Upper lobe of left lung (tissue), 6 donors: ENCODE results near the gene SPTLC2. TPM values are rescaled to one million over a fixed set of nuclear protein-coding genes. Genes with fewer than 3 reads are reported as not detected.

ENCODE experiments used
- ATAC-seq, 2 donors: fragments of 200-7000 bp; cut with Tn5 transposase; one replicate each; pipeline ENCODE4 v1.9.1; 2022; ENCODE audit warnings: mild to moderate bottlenecking in 2 of 2, moderate library complexity in 2 of 2; ENCODE audit not compliant: low FRiP score in 2 of 2
- DNase-seq, 2 donors: peaks; one replicate each; pipeline ENCODE4 v3.0.0-alpha.2; 2019 to 2020
- H3K27ac ChIP-seq, 4 donors: fragments of 200-600 bp; sonication (generic); one replicate each; pipeline ENCODE4 v1.5.1; 2016 to 2019
- H3K27me3 ChIP-seq, 4 donors: fragments of 200-600 bp; sonication (generic); one replicate each; pipeline ENCODE4 v1.5.1; 2017 to 2019
- H3K36me3 ChIP-seq, 4 donors: fragments of 200-600 bp; sonication (generic); one replicate each; pipeline ENCODE4 v1.5.1; 2016 to 2019
- H3K4me1 ChIP-seq, 4 donors: fragments of 200-600 bp; sonication (generic); one replicate each; pipeline ENCODE4 v1.5.1; 2018 to 2019
- H3K4me3 ChIP-seq, 4 donors: fragments of 200-600 bp; sonication (generic); one replicate each; pipeline ENCODE4 v1.5.1; 2017 to 2019; ENCODE audit warnings: mild to moderate bottlenecking in 2 of 4, moderate library complexity in 1 of 4
- H3K9me3 ChIP-seq, 4 donors: fragments of 200-600 bp; sonication (generic); one replicate each; pipeline ENCODE4 v1.5.1; 2018 to 2019
- EP300 ChIP-seq, 4 donors: sonication (generic); formaldehyde crosslinking; IDR thresholded peaks; one replicate each; pipeline ENCODE4 v1.5.1; 2017; ENCODE audit warnings: antibody characterized with exemption in 4 of 4, control low read depth in 2 of 4
- POLR2A ChIP-seq, 4 donors: fragments of 450-650 bp; IDR thresholded peaks; one replicate each; pipeline ENCODE4 v1.5.1; 2016 to 2017; ENCODE audit warnings: antibody characterized with exemption in 4 of 4, mild to moderate bottlenecking in 2 of 4
- POLR2AphosphoS5 ChIP-seq, 2 donors: sonication (generic); formaldehyde crosslinking; IDR thresholded peaks; one replicate each; pipeline ENCODE4 v1.5.1; 2017; ENCODE audit warnings: antibody characterized with exemption in 2 of 2
- WGBS, 2 donors: methylation state at CpG; one replicate each; pipeline ENCODE4 v1.1.5; 2017 to 2018; 5-methylcytosine and 5-hydroxymethylcytosine counted together
- total RNA-seq, 6 donors: library from RNA; depleted of rRNA in 4 of 6; stranded (reverse); fragments of >200 nt in 4 of 6; gene quantifications; one replicate each; pipeline versions ENCODE4 v1.1.0 to v1.2.1, GENCODE V29; 2016 to 2021
- TF ChIP-seq, protein P1 (sequence below), 6 experiments: fragments of 450-650 bp in 4 of 6; fragments of 200-600 bp in 2 of 6; sonication (generic) in 2 of 6; IDR thresholded peaks; one replicate each; pipeline ENCODE4 v1.5.1; 2016 to 2019; ENCODE audit warnings: antibody characterized with exemption in 6 of 6
- donor health status: DM: no; HTN: no; CAD: no; lungs with moderate emphysema.
- donor health status: DM: no; HTN: yes; CAD: no; lungs with severe emphysema.

SPTLC2 gene
- total RNA-seq, 6 donors from 2014 or later: 28.0 to 72.3 (median 37.7) TPM

- Histone ChIP-seq H3K4me3 (no peak overlapping the region), H3K4me1 (peaks cover 4 to 36% (median 12%) of the 10 kb centered on the region in 4 donors), H3K27me3 (no peaks in the 10 kb centered on the region), H3K36me3 (no peaks in the 10 kb centered on the region), H3K27ac (peak overlapping the region in 3 of 4 donors; percentile 7 to 49 (median 42)), H3K9me3 (no peaks in the 10 kb centered on the region)
- WGBS, 2 donors: 53 to 55% methylated on average over 5 of the region's 5 CpGs
- DNase-seq (no peak), ATAC-seq (peak in 1 of 2 donors; percentile 60)
- TF ChIP-seq POLR2A (IDR thresholded peaks at IDR 0.05): no peak
- TF ChIP-seq, protein P1, sequence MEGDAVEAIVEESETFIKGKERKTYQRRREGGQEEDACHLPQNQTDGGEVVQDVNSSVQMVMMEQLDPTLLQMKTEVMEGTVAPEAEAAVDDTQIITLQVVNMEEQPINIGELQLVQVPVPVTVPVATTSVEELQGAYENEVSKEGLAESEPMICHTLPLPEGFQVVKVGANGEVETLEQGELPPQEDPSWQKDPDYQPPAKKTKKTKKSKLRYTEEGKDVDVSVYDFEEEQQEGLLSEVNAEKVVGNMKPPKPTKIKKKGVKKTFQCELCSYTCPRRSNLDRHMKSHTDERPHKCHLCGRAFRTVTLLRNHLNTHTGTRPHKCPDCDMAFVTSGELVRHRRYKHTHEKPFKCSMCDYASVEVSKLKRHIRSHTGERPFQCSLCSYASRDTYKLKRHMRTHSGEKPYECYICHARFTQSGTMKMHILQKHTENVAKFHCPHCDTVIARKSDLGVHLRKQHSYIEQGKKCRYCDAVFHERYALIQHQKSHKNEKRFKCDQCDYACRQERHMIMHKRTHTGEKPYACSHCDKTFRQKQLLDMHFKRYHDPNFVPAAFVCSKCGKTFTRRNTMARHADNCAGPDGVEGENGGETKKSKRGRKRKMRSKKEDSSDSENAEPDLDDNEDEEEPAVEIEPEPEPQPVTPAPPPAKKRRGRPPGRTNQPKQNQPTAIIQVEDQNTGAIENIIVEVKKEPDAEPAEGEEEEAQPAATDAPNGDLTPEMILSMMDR (IDR thresholded peaks at IDR 0.05): no peak
- TF ChIP-seq POLR2AphosphoS5 (IDR thresholded peaks at IDR 0.05): peak; percentile 40 to 77
- peak in 2 of 4 donors; percentile 29 to 45 for TF ChIP-seq EP300 (IDR thresholded peaks at IDR 0.05)
Observed at GRCh38 chr14:77657280-77657679, 40.8 kb upstream of the SPTLC2 start.

DNA sequence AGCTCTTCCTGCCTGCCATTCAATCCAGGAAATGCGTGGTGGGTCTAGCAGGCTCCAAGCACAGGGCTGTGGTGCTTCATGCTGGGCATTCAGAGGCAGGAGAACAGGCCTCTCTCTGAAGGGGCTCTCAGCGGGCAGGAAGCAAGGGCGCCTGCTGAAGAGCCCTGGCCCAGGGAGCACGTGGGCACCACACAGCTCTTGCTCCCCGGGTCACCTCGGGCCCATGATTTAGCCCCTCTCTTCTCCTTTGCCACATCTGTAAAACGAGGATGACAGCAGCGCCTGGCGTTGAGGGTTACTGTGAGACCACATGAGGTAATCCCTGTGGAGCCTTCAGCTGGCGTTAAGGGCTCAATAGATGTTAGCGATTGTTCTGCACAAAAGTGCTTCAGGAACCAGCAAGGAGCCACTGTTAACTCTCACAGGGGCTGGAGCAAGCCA is 37.6 kb upstream of the SPTLC2 start:
- H3K4me1 ChIP-seq: peaks cover 0 to 23% (median 7%) of the 10 kb centered on the region in 4 donors
- H3K9me3 ChIP-seq: no peaks in the 10 kb centered on the region
- H3K27me3 ChIP-seq: no peaks in the 10 kb centered on the region
- no peak overlapping the region for H3K27ac ChIP-seq
- 66 to 80% methylated on average over 1 to 8 of the region's 11 CpGs for WGBS, 2 donors
- ATAC-seq (no peak), DNase-seq (no peak)
- TF ChIP-seq POLR2AphosphoS5 (IDR thresholded peaks at IDR 0.05): no peak
- TF ChIP-seq, protein P1 (IDR thresholded peaks at IDR 0.05): no peak
- no peak for TF ChIP-seq EP300 (IDR thresholded peaks at IDR 0.05)
- no peak for TF ChIP-seq POLR2A (IDR thresholded peaks at IDR 0.05)
- no peak overlapping the region for H3K4me3 ChIP-seq
- no peaks in the 10 kb centered on the region for H3K36me3 ChIP-seq

DNA sequence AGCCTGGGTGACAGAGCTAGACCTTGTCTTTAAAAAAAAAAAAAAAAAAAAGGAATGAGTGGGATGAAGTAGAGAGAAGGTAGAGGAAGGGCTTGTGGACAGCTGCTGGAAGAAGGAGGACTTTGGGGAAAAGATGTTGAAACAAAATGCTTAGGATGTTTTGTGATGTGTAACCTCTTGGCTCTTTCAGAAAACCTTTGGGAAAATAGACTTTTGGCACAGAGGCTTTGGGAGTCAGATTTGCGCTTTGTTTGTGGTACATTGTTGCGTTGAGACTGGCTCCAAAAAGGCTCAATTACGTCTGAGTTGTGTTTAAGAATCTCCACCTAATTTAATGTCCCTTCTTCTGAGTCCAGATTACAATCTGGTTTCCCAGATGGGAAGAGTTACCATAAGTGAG is 32.9 kb upstream of the SPTLC2 start:
- no peak for ATAC-seq
- WGBS, 2 donors: 90 to 91% methylated on average over 3 of the region's 3 CpGs
- H3K27ac ChIP-seq: no peak overlapping the region
- no peak overlapping the region for H3K4me3 ChIP-seq
- H3K9me3 ChIP-seq: no peaks in the 10 kb centered on the region
- no peak for DNase-seq
- H3K4me1 ChIP-seq: no peaks in the 10 kb centered on the region
- H3K27me3 ChIP-seq: no peaks in the 10 kb centered on the region
- H3K36me3 ChIP-seq: no peaks in the 10 kb centered on the region
- TF ChIP-seq POLR2A (IDR thresholded peaks at IDR 0.05) (no peak), POLR2AphosphoS5 (IDR thresholded peaks at IDR 0.05) (no peak), EP300 (IDR thresholded peaks at IDR 0.05) (no peak)
- TF ChIP-seq, protein P1 (IDR thresholded peaks at IDR 0.05): no peak

DNA sequence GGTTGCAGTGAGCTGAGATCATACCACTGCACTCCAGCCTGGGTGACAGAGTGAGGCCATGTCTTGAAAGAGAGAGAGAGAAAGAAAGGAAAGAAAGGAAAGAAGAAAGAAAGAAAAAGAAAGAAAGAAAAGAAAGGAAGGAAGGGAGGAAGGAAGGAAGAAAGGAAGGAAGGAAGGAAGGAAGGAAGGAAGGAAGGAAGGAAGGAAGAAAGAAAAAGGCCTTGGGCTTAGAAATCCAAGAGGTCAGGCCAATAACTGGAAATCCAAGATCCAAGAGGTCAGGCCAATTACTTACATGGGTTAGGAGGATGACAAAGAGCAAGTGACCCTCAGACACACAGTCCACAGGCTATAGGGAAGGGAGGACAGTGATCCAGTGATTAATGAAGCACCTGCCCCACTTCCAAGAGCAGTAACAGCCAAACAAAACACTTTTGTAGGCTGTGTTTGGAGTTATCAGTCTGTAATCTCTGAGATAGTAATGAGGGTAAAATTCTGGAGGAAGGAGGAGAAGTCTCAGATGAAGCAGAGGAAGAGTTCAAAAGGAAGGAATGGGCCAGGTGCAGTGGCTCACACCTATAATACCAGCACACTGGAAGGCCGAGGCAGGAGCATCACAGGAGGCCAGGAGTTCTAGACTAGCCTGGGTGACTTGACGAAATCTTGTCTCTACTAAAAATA is 32.2 kb upstream of the SPTLC2 start:
- H3K27me3 ChIP-seq: no peaks in the 10 kb centered on the region
- H3K27ac ChIP-seq: no peak overlapping the region
- no peaks in the 10 kb centered on the region for H3K36me3 ChIP-seq
- TF ChIP-seq, protein P1 (IDR thresholded peaks at IDR 0.05): no peak
- TF ChIP-seq EP300 (IDR thresholded peaks at IDR 0.05) (no peak), POLR2AphosphoS5 (IDR thresholded peaks at IDR 0.05) (no peak), POLR2A (IDR thresholded peaks at IDR 0.05) (no peak)
- H3K4me1 ChIP-seq: no peaks in the 10 kb centered on the region
- H3K9me3 ChIP-seq: no peaks in the 10 kb centered on the region
- DNase-seq (no peak), ATAC-seq (no peak)
- 42 to 93% methylated on average over 2 of the region's 2 CpGs for WGBS, 2 donors
- H3K4me3 ChIP-seq: no peak overlapping the region

GRCh38 chr14:77647853-77648252 is 31.4 kb upstream of the SPTLC2 start:
- DNase-seq (no peak), ATAC-seq (no peak)
- no peak for TF ChIP-seq POLR2AphosphoS5 (IDR thresholded peaks at IDR 0.05)
- no peak for TF ChIP-seq EP300 (IDR thresholded peaks at IDR 0.05)
- TF ChIP-seq POLR2A (IDR thresholded peaks at IDR 0.05): no peak
- TF ChIP-seq, protein P1 (IDR thresholded peaks at IDR 0.05): no peak
- H3K36me3 ChIP-seq: no peaks in the 10 kb centered on the region
- no peak overlapping the region for H3K27ac ChIP-seq
- 84% methylated on average over 2 of the region's 2 CpGs for WGBS, 2 donors
- H3K27me3 ChIP-seq: no peaks in the 10 kb centered on the region
- peaks cover 0 to 5% (median 1%) of the 10 kb centered on the region in 4 donors for H3K4me1 ChIP-seq
- H3K9me3 ChIP-seq: no peaks in the 10 kb centered on the region
- H3K4me3 ChIP-seq: no peak overlapping the region
